ENCODE measurements around the gene ST6GALNAC3.

ST6GALNAC3 gene

DNA sequence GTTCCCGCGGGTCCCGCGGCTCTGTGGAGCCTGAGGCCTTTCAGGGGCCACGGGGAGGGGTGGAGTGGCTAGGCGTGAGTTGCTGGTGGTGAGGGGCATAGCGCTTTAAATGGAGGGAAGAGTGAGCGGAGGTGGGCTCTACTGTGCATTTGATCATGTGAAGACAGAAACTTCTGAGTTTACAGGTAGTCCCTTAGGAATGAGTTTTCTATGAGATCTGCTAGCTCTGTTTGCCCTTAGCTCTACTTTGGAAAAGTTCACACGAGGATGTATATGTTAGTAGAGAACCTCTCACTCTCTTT, 593 bp downstream of the ST6GALNAC3 start:
- Histone ChIP-seq H3K36me3 (ENCODE audit: insufficient read depth, low read length) (no peaks in the 10 kb centered on the region), H3K27me3 (ENCODE audit: control insufficient read depth, insufficient read depth, low read length) (no peaks in the 10 kb centered on the region), H3K9me3 (replicated peaks; ENCODE audit: low read length) (no peaks in the 10 kb centered on the region), H3K4me1 (ENCODE audit: control insufficient read depth, insufficient read depth, low read length) (peaks cover 7% of the 10 kb centered on the region), H3K9ac (ENCODE audit: low read depth, low read length) (peak overlapping the region; percentile 33), H3K4me2 (ENCODE audit: low read length) (peak overlapping the region; percentile 94), H3K4me3 (ENCODE audit: low read length) (peak overlapping the region; percentile 72)

DNA sequence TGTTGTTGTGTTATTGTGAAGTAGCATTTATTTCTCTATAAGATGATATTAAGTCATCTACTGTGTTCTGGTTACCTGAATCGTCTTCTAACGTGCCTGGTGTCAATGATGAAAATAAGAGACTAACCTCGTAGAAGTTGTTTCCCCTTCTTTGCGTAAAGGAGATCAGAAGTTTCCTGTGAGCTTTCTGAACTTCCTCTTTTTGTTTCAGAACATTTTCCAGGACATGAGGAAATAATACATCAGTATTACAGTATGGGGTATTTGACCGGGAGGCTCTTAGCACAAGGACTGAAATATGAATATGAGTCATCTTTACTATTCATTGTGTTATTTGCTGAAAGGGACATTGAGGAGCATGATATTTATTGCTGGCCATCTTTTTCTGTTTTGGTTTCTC, 1.3 kb downstream of the ST6GALNAC3 start:
- H3K9me3 ChIP-seq (replicated peaks; ENCODE audit: low read length): no peaks in the 10 kb centered on the region
- H3K36me3 ChIP-seq (ENCODE audit: insufficient read depth, low read length): no peaks in the 10 kb centered on the region
- no peak overlapping the region for H3K9ac ChIP-seq (ENCODE audit: low read depth, low read length)
- H3K4me1 ChIP-seq (ENCODE audit: control insufficient read depth, insufficient read depth, low read length): peaks cover 7% of the 10 kb centered on the region
- no peaks in the 10 kb centered on the region for H3K27me3 ChIP-seq (ENCODE audit: control insufficient read depth, insufficient read depth, low read length)
- no peak overlapping the region for H3K4me3 ChIP-seq (ENCODE audit: low read length)
- no peak overlapping the region for H3K4me2 ChIP-seq (ENCODE audit: low read length)

DNA sequence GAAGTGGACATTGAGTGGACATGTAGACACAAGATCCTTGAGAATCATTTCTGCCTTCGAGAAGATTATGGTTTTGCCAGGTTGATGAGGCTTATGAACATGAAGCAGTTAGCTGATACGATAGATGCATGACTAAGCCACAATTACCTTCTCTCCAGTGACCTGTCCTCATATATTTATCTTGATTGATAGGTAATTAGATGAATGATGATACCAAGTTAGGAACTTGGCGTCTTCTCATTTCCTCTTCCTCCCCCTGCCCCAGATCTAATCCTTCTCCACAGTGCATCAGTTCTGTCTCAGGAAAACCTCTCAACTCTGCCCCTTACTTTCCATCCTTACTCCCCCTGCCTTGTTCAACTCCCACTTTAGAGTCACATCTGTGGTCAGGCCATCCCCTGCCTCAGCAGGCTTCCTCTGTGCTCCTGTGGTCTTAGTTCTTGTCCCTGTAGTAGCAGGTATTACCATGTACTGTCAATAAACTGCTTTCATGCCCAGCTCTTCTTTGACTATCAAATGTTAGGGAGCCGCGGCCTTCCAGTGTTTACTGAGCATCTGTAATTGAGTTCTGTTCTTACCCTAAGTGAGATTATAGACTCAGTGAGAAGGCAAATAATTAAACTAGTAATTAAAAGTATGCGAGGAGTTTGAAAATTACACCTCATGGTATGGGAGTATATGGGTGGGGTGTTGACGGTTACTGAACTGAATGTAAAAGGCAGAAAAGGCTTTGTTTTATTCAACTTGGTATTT, 5.1 kb downstream of the ST6GALNAC3 start:
- Histone ChIP-seq H3K36me3 (ENCODE audit: insufficient read depth, low read length) (no peaks in the 10 kb centered on the region), H3K4me1 (ENCODE audit: control insufficient read depth, insufficient read depth, low read length) (peaks cover 6% of the 10 kb centered on the region), H3K9ac (ENCODE audit: low read depth, low read length) (no peak overlapping the region), H3K9me3 (replicated peaks; ENCODE audit: low read length) (no peaks in the 10 kb centered on the region), H3K4me2 (ENCODE audit: low read length) (no peak overlapping the region), H3K4me3 (ENCODE audit: low read length) (no peak overlapping the region), H3K27me3 (ENCODE audit: control insufficient read depth, insufficient read depth, low read length) (no peaks in the 10 kb centered on the region)

DNA sequence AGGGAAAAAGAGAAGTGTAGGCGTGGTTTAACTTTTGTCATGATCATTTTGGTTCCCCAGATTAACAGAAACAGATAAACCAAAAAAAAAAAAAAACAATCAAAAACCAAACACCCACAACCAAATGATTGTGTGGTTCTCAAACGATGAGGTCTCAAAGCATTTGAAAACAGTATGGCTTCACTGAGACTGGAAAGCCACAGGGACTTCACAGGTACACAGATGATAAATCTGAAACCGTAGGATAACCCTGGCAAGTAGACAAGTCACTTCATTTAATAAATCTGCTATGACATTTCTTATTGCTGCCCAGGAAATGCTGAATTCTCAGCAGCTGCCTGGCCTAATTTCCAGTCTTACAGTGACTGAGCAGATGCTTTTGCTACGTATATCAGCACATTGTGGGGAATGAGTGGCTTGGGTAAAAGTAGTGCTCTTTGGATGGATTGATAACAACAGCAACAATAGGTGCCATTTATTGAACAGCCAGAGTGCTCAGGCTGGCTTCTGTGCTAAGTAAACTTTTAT, 6.1 kb downstream of the ST6GALNAC3 start:
- Histone ChIP-seq H3K9me3 (replicated peaks; ENCODE audit: low read length) (no peaks in the 10 kb centered on the region), H3K36me3 (ENCODE audit: insufficient read depth, low read length) (no peaks in the 10 kb centered on the region), H3K4me2 (ENCODE audit: low read length) (no peak overlapping the region), H3K4me1 (ENCODE audit: control insufficient read depth, insufficient read depth, low read length) (no peaks in the 10 kb centered on the region), H3K4me3 (ENCODE audit: low read length) (no peak overlapping the region), H3K27me3 (ENCODE audit: control insufficient read depth, insufficient read depth, low read length) (no peaks in the 10 kb centered on the region), H3K9ac (ENCODE audit: low read depth, low read length) (no peak overlapping the region)

DNA sequence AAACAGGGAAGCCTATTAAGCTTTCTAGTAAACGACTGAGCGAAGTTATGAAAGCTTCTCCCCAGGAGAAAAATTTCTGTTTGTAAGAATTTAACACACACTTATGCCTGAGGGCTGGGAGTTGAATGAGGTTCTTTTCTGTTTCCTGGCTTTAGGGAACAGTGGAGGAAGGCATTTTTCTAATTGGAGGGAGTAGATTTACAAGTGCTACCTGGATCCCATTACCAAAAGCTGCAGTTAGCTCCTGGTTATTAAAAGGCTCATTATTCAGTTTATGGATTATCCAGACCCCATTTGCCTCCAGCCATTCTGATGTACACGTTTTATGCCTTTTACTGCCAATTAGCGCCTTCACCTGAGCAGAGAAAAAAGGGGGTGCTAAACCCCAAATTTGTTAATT, 7.5 kb downstream of the ST6GALNAC3 start:
- H3K9me3 ChIP-seq (replicated peaks; ENCODE audit: low read length): no peaks in the 10 kb centered on the region
- H3K4me3 ChIP-seq (ENCODE audit: low read length): no peak overlapping the region
- H3K36me3 ChIP-seq (ENCODE audit: insufficient read depth, low read length): no peaks in the 10 kb centered on the region
- H3K4me2 ChIP-seq (ENCODE audit: low read length): no peak overlapping the region
- no peak overlapping the region for H3K9ac ChIP-seq (ENCODE audit: low read depth, low read length)
- no peaks in the 10 kb centered on the region for H3K4me1 ChIP-seq (ENCODE audit: control insufficient read depth, insufficient read depth, low read length)
- no peaks in the 10 kb centered on the region for H3K27me3 ChIP-seq (ENCODE audit: control insufficient read depth, insufficient read depth, low read length)

DNA sequence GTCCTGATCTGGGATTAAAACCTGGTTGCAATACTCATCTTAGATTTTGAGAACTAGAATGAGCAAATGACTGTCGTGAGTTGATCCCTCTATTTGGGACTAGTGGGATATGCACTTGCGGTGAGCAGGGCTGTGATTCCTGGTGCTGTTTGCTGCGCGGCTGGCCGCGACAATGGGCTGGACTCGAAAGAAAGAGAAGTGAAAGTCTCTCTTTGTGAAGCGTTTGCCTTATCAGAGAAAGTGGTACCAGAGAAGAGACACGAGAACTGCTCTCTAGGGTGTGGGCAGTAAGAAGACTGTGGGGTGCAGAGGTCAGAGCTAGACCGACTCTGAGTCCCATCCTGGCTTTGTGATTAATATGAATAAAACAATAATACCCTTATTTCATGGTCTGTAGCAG, 8.6 kb downstream of the ST6GALNAC3 start:
- Histone ChIP-seq H3K27me3 (ENCODE audit: control insufficient read depth, insufficient read depth, low read length) (no peaks in the 10 kb centered on the region), H3K36me3 (ENCODE audit: insufficient read depth, low read length) (no peaks in the 10 kb centered on the region), H3K4me1 (ENCODE audit: control insufficient read depth, insufficient read depth, low read length) (no peaks in the 10 kb centered on the region), H3K4me2 (ENCODE audit: low read length) (no peak overlapping the region), H3K9ac (ENCODE audit: low read depth, low read length) (no peak overlapping the region), H3K4me3 (ENCODE audit: low read length) (no peak overlapping the region), H3K9me3 (replicated peaks; ENCODE audit: low read length) (no peaks in the 10 kb centered on the region)

DNA sequence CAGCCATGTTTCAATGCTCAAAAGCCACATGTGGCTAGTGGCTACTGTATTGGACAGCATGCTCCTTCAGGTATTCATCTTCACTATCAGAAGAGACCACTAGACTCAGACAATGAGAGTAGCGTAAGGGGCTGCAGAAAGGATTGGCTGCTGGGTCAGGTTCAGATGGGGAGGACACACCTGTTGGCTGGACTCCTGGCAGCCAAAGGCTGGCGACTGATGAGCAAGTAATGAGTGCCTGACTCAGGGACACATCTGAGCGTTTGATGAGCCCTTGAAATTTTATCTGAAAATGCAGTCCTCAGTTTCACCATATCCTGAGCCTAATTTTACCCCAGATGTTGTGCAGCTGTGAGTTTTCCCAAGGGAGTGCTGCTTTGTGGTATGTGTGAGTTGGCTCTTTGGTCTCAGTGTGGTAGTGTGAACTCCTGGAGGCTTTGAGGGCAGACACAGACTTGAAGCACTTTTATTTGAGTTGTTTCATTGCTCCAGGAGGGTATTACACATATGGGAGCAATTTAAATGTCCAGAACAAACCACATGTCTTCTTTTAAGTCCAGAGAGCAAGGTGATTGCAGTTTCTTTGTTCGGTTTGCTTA, 9.6 kb downstream of the ST6GALNAC3 start:
- no peaks in the 10 kb centered on the region for H3K9me3 ChIP-seq (replicated peaks; ENCODE audit: low read length)
- H3K9ac ChIP-seq (ENCODE audit: low read depth, low read length): no peak overlapping the region
- no peaks in the 10 kb centered on the region for H3K4me1 ChIP-seq (ENCODE audit: control insufficient read depth, insufficient read depth, low read length)
- H3K36me3 ChIP-seq (ENCODE audit: insufficient read depth, low read length): no peaks in the 10 kb centered on the region
- H3K27me3 ChIP-seq (ENCODE audit: control insufficient read depth, insufficient read depth, low read length): no peaks in the 10 kb centered on the region
- no peak overlapping the region for H3K4me3 ChIP-seq (ENCODE audit: low read length)
- no peak overlapping the region for H3K4me2 ChIP-seq (ENCODE audit: low read length)

DNA sequence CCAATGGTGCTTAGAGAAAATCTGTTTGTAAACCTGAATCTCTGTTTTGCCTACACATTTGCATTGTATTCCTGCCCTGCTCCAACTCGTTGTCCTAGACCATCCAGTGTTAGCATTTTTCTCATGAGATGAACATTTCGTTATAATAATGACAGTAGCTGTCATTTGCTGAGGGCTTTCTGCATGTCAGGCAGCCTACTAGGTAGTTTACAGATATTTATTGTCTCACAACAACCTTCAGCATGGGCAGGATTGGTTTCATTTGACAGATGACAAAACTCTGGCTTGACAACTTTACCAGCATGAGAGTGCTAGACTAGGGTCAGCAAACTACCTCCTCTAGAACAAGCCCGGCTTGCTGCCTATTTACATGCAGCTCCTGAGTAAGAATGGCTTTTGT, 10.1 kb downstream of the ST6GALNAC3 start:
- Histone ChIP-seq H3K4me1 (ENCODE audit: control insufficient read depth, insufficient read depth, low read length) (no peaks in the 10 kb centered on the region), H3K9me3 (replicated peaks; ENCODE audit: low read length) (no peaks in the 10 kb centered on the region), H3K9ac (ENCODE audit: low read depth, low read length) (no peak overlapping the region), H3K36me3 (ENCODE audit: insufficient read depth, low read length) (no peaks in the 10 kb centered on the region), H3K27me3 (ENCODE audit: control insufficient read depth, insufficient read depth, low read length) (no peaks in the 10 kb centered on the region), H3K4me3 (ENCODE audit: low read length) (no peak overlapping the region), H3K4me2 (ENCODE audit: low read length) (no peak overlapping the region)

DNA sequence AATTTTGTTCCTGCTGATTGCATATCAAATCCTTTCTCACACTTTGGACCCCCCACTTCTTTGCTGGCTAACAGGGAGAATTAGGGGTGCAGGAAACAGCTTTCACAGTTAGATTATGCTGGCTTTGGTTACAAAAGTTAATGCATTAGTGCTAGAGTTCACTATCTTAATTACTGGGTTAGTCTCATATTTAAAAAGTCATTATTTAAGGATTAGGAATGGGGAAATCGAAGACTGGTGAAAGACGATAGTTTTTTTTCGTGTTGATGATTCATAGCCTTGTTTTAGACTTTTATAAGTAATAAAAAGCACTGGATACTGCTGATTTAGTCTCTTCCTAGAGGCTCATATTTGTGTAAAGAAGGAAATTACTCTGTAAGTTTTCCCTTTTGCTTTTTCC, 11.6 kb downstream of the ST6GALNAC3 start:
- Histone ChIP-seq H3K4me2 (ENCODE audit: low read length) (no peak overlapping the region), H3K36me3 (ENCODE audit: insufficient read depth, low read length) (no peaks in the 10 kb centered on the region), H3K27me3 (ENCODE audit: control insufficient read depth, insufficient read depth, low read length) (no peaks in the 10 kb centered on the region), H3K4me3 (ENCODE audit: low read length) (no peak overlapping the region), H3K9me3 (replicated peaks; ENCODE audit: low read length) (no peaks in the 10 kb centered on the region), H3K4me1 (ENCODE audit: control insufficient read depth, insufficient read depth, low read length) (no peaks in the 10 kb centered on the region), H3K9ac (ENCODE audit: low read depth, low read length) (no peak overlapping the region)

DNA sequence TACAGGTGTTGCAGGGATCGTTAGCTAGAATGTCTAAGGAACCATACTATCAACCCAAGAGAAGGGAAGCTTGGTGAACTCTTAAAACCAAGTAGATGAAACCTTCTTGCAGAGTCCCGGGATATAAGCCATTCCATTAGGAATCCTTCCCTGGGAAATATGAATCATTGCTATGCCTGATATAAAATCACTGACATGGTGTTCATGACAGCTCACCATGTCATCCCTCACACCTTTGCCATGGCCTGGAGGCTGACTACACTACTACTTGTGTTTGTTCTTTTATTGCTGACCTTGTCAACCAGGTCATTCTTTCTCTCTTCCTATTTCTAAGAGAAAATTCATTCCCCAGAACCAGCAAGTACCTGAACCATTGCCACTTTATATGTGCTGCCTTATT, 12.1 kb downstream of the ST6GALNAC3 start:
- H3K27me3 ChIP-seq (ENCODE audit: control insufficient read depth, insufficient read depth, low read length): no peaks in the 10 kb centered on the region
- no peaks in the 10 kb centered on the region for H3K36me3 ChIP-seq (ENCODE audit: insufficient read depth, low read length)
- H3K9me3 ChIP-seq (replicated peaks; ENCODE audit: low read length): no peaks in the 10 kb centered on the region
- no peak overlapping the region for H3K4me3 ChIP-seq (ENCODE audit: low read length)
- H3K4me1 ChIP-seq (ENCODE audit: control insufficient read depth, insufficient read depth, low read length): no peaks in the 10 kb centered on the region
- no peak overlapping the region for H3K9ac ChIP-seq (ENCODE audit: low read depth, low read length)
- no peak overlapping the region for H3K4me2 ChIP-seq (ENCODE audit: low read length)

DNA sequence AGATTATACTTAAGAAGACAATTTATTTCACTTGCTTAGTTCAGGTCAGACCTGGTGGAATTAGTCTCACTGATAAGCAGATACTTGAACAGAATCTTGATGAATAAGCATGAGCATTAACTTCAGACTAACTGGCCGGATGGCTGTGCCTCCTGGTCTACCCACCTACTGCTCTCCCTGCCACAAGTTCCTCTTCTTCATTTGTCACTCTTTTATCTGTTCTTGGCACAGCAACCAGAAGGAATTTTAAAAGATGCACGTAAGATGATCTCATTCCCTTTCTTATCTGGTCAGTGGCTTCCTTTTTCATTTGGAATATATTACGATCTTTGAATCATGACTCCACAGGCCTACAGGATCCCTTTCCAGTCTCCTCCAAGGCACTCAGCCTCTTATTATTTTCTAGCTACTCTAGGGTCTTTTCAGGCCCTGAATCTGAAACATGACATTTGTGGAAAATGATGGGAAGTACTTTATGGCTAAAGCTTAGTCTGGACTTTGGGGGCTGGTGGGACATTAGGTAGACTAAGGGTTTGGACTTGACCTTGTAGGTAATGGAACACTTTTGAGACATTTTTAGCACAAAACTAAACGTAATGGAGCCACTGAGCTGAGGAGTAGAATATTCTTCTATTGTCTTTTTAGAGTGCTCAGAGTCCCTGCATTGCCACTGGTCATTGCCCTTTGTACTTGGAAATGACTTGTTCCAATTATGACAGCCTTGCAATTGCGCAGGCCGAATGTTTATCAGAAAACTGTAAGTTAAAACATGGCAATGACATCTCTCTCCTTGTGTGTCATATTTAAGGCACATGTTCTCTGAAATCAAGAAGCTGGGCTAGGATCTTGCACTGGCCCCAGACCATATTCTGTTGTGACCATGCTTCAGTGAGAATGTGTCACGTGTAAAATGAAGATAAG, 16.0 kb downstream of the ST6GALNAC3 start:
- Histone ChIP-seq H3K4me2 (ENCODE audit: low read length) (no peak overlapping the region), H3K9me3 (replicated peaks; ENCODE audit: low read length) (no peaks in the 10 kb centered on the region), H3K4me3 (ENCODE audit: low read length) (no peak overlapping the region), H3K9ac (ENCODE audit: low read depth, low read length) (no peak overlapping the region), H3K36me3 (ENCODE audit: insufficient read depth, low read length) (no peaks in the 10 kb centered on the region), H3K27me3 (ENCODE audit: control insufficient read depth, insufficient read depth, low read length) (peaks cover 6% of the 10 kb centered on the region), H3K4me1 (ENCODE audit: control insufficient read depth, insufficient read depth, low read length) (no peaks in the 10 kb centered on the region)
